ENCODE measurements around the gene CEP152. TPM values are rescaled to one million over a fixed set of nuclear protein-coding genes. Genes with fewer than 3 reads are reported as not detected.

Gene CEP152
- total RNA-seq, 4 donors from 2014 or later = 4.2 to 10.5 (median 4.8) TPM

DNA sequence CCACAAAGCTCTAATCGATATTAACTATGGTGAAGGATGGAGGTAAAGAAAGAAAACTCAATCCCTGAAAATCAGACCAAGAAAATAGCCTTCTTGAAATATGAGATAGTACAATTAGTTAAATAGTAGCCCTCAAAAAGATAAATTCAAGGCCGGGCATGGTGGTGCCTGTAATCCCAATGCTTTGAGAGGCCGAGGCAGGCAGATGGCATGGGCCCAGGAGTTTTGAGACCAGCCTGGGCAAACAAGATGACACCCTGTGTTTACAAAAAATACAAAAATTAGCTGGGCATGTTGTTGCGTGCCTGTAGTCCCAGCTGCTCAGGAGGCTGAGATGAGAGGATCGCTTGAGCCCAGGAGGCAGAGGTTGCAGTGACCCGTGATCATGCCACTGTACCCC is 31.6 kb upstream of the CEP152 start:
- intact Hi-C loops (cut with DNase I; ENCODE audit: low total_unique reads) = no loop called here
- H3K27ac ChIP-seq = no peak overlapping the region
- no peaks in the 10 kb centered on the region for H3K27me3 ChIP-seq
- DNase-seq = no peak
- H3K4me3 ChIP-seq = no peak overlapping the region
- no peaks in the 10 kb centered on the region for H3K4me1 ChIP-seq
- TF ChIP-seq POLR2A (IDR thresholded peaks at IDR 0.05) = no peak
- TF ChIP-seq, protein P1, sequence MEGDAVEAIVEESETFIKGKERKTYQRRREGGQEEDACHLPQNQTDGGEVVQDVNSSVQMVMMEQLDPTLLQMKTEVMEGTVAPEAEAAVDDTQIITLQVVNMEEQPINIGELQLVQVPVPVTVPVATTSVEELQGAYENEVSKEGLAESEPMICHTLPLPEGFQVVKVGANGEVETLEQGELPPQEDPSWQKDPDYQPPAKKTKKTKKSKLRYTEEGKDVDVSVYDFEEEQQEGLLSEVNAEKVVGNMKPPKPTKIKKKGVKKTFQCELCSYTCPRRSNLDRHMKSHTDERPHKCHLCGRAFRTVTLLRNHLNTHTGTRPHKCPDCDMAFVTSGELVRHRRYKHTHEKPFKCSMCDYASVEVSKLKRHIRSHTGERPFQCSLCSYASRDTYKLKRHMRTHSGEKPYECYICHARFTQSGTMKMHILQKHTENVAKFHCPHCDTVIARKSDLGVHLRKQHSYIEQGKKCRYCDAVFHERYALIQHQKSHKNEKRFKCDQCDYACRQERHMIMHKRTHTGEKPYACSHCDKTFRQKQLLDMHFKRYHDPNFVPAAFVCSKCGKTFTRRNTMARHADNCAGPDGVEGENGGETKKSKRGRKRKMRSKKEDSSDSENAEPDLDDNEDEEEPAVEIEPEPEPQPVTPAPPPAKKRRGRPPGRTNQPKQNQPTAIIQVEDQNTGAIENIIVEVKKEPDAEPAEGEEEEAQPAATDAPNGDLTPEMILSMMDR (IDR thresholded peaks at IDR 0.05) = no peak
- H3K9me3 ChIP-seq = no peaks in the 10 kb centered on the region
- no peaks in the 10 kb centered on the region for H3K36me3 ChIP-seq

GRCh38 chr15:48834756-48835155 is 23.9 kb upstream of the CEP152 start:
- no peak overlapping the region for H3K27ac ChIP-seq

GRCh38 chr15:48833526-48834239 is 22.8 kb upstream of the CEP152 start:
- Histone ChIP-seq H3K4me3 (no peak overlapping the region), H3K9me3 (no peaks in the 10 kb centered on the region), H3K27ac (no peak overlapping the region), H3K27me3 (no peaks in the 10 kb centered on the region), H3K4me1 (no peaks in the 10 kb centered on the region), H3K36me3 (no peaks in the 10 kb centered on the region)
- no peak for TF ChIP-seq POLR2A (IDR thresholded peaks at IDR 0.05)
- intact Hi-C loops (cut with DNase I; ENCODE audit: low total_unique reads) = no loop called here
- DNase-seq = no peak

More at GRCh38 chr15:48834756-48835155, 23.9 kb upstream of the CEP152 start:
- H3K4me3 ChIP-seq = no peak overlapping the region
- no peaks in the 10 kb centered on the region for H3K9me3 ChIP-seq
- no peak for DNase-seq
- TF ChIP-seq, protein P1 (IDR thresholded peaks at IDR 0.05) = no peak
- no peak for TF ChIP-seq POLR2A (IDR thresholded peaks at IDR 0.05)
- no peaks in the 10 kb centered on the region for H3K36me3 ChIP-seq
- H3K27me3 ChIP-seq = no peaks in the 10 kb centered on the region
- intact Hi-C loops (cut with DNase I; ENCODE audit: low total_unique reads) = no loop called here
- no peaks in the 10 kb centered on the region for H3K4me1 ChIP-seq

GRCh38 chr15:48832648-48833047 is 21.8 kb upstream of the CEP152 start:
- Histone ChIP-seq H3K9me3 (no peaks in the 10 kb centered on the region), H3K27ac (no peak overlapping the region), H3K4me1 (no peaks in the 10 kb centered on the region), H3K27me3 (no peaks in the 10 kb centered on the region), H3K36me3 (no peaks in the 10 kb centered on the region), H3K4me3 (no peak overlapping the region)
- TF ChIP-seq, protein P1 (IDR thresholded peaks at IDR 0.05) = no peak
- TF ChIP-seq POLR2A (IDR thresholded peaks at IDR 0.05) = no peak
- intact Hi-C loops (cut with DNase I; ENCODE audit: low total_unique reads) = no loop called here
- no peak for DNase-seq

- intact Hi-C loops (cut with DNase I; ENCODE audit: low total_unique reads) = no loop called here
- Histone ChIP-seq H3K4me3 (no peak overlapping the region), H3K27me3 (no peaks in the 10 kb centered on the region), H3K4me1 (no peaks in the 10 kb centered on the region), H3K27ac (no peak overlapping the region), H3K36me3 (no peaks in the 10 kb centered on the region), H3K9me3 (no peaks in the 10 kb centered on the region)
- DNase-seq = no peak
- no peak for TF ChIP-seq POLR2A (IDR thresholded peaks at IDR 0.05)
- TF ChIP-seq, protein P1 (IDR thresholded peaks at IDR 0.05) = no peak
Observed at GRCh38 chr15:48828906-48829305, 18.0 kb upstream of the CEP152 start.

Data from uterus (tissue), 4 donors.